ENCODE measurements around the gene SRP54.
"Not testable (repeated sequence)": the region's sequence is repeated elsewhere in the genome, so short reads cannot be mapped to it uniquely, and the experiment has no call there.

SRP54 gene

GRCh38 chr14:35051796-35052195 is 69.0 kb downstream of the SRP54 start:
- no peak for DNase-seq (ENCODE audit: extremely low read depth, low read depth)
- no peak overlapping the region for H3K4me3 ChIP-seq (replicated peaks; ENCODE audit: low read depth, low read length)
- TF ChIP-seq CTCF (IDR thresholded peaks at IDR 0.05; ENCODE audit: low read depth, low read length, missing control alignments) = no peak

DNA sequence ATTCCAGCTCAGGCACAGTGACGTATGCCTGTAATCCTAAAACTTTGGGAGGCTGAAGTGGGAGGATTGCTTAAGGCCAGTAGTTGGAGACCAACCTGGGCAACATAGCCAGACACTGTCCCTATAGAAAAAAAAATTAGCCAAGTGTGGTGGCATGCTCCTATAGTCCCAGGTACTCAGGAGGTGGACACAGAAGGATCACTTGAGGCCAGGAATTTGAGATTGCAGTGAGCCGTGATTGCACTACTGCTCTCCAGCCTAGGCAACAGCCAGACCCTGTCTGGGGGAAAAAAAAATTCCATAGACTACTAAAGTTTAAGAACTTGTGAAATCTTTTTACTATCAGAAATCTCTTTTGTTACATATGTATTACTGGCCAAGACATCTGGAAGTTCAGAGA is 69.8 kb downstream of the SRP54 start:
- H3K4me3 ChIP-seq (replicated peaks; ENCODE audit: low read depth, low read length) = no peak overlapping the region
- DNase-seq (ENCODE audit: extremely low read depth, low read depth) = no peak
- no peak for TF ChIP-seq CTCF (IDR thresholded peaks at IDR 0.05; ENCODE audit: low read depth, low read length, missing control alignments)

- not testable (repeated sequence) for H3K4me3 ChIP-seq (replicated peaks; ENCODE audit: low read depth, low read length); DNase-seq (ENCODE audit: extremely low read depth, low read depth)
Measured at GRCh38 chr14:35061113-35061791, 78.5 kb downstream of the SRP54 start.

- DNase-seq (ENCODE audit: extremely low read depth, low read depth); H3K4me3 ChIP-seq (replicated peaks; ENCODE audit: low read depth, low read length): not testable (repeated sequence)
Measured at GRCh38 chr14:35065731-35066130, 82.9 kb downstream of the SRP54 start.

GRCh38 chr14:35068238-35069012 is 85.6 kb downstream of the SRP54 start:
- DNase-seq (ENCODE audit: extremely low read depth, low read depth) = no peak
- H3K4me3 ChIP-seq (replicated peaks; ENCODE audit: low read depth, low read length) = no peak overlapping the region
- no peak for TF ChIP-seq CTCF (IDR thresholded peaks at IDR 0.05; ENCODE audit: low read depth, low read length, missing control alignments)

GRCh38 chr14:35072226-35072625 is 89.4 kb downstream of the SRP54 start:
- no peak overlapping the region for H3K4me3 ChIP-seq (replicated peaks; ENCODE audit: low read depth, low read length)
- DNase-seq (ENCODE audit: extremely low read depth, low read depth) = no peak
- no peak for TF ChIP-seq CTCF (IDR thresholded peaks at IDR 0.05; ENCODE audit: low read depth, low read length, missing control alignments)

DNA sequence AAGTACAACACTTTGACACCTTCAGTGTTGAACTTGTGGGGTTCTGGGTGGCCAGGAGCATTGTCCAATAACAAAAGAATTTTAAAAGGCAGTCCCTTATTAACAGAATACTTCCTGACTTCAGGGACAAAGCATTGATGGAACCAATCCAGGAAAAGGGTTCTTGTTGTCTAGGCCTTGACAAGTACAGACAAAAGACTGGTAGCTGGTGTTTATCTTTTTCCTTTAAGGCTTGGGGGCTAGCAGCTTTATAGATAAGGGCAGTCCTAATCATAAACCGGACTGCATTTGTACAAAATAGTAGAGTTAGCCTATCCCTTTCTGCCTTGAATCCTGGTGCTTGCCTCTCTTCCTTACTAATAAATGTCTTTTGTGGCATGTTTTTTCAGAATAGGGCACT is 90.7 kb downstream of the SRP54 start:
- no peak for TF ChIP-seq CTCF (IDR thresholded peaks at IDR 0.05; ENCODE audit: low read depth, low read length, missing control alignments)

GRCh38 chr14:35078082-35078481 is 95.3 kb downstream of the SRP54 start:
- no peak for DNase-seq (ENCODE audit: extremely low read depth, low read depth)
- no peak overlapping the region for H3K4me3 ChIP-seq (replicated peaks; ENCODE audit: low read depth, low read length)
- no peak for TF ChIP-seq CTCF (IDR thresholded peaks at IDR 0.05; ENCODE audit: low read depth, low read length, missing control alignments)

More for the DNA sequence above, 90.7 kb downstream of the SRP54 start:
- H3K4me3 ChIP-seq (replicated peaks; ENCODE audit: low read depth, low read length) = no peak overlapping the region
- no peak for DNase-seq (ENCODE audit: extremely low read depth, low read depth)
